NCI-H146 treated with DMSO at 0.1 percent for 48 hours (cell line): Measurements from ENCODE around the gene AHCYL2.
"Not testable (repeated sequence)": the region's sequence is repeated elsewhere in the genome, so short reads cannot be mapped to it uniquely, and the experiment has no call there.

Experiments
- DNase-seq: peaks from one replicate; lab custom pipeline; 2025; ENCODE audit not compliant: unreplicated experiment; lab: John Stamatoyannopoulos, UW

AHCYL2 gene

GRCh38 chr7:129447445-129447844 is 222.6 kb downstream of the AHCYL2 start:
- DNase-seq = not testable (repeated sequence)

GRCh38 chr7:129448608-129449007 is 223.8 kb downstream of the AHCYL2 start:
- not testable (repeated sequence) for DNase-seq

DNA sequence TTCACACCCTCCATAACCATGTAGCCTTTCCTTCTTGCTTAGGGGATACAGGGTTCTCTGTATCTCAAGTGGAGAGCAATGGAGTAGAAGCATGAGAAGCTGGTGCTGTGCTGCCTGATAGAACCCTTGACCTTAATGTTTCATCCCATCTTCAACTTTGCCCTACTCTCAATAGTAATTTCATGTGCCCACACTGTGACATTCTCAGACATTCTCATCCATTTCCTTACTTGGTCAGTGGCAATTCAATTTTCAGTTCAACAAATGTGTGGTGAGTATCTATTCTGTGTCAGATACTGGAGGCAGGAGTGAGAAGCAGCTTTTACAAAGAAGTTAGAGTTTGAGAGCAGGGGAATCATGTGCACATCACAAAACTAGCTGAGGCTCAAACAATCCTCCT is 225.5 kb downstream of the AHCYL2 start:
- DNase-seq = no peak

GRCh38 chr7:129452589-129453231 is 227.9 kb downstream of the AHCYL2 start:
- no peak for DNase-seq

GRCh38 chr7:129453510-129454248 is 228.8 kb downstream of the AHCYL2 start:
- no peak for DNase-seq

- DNase-seq = no peak
Measured at GRCh38 chr7:129454249-129454551, 229.4 kb downstream of the AHCYL2 start.

DNA sequence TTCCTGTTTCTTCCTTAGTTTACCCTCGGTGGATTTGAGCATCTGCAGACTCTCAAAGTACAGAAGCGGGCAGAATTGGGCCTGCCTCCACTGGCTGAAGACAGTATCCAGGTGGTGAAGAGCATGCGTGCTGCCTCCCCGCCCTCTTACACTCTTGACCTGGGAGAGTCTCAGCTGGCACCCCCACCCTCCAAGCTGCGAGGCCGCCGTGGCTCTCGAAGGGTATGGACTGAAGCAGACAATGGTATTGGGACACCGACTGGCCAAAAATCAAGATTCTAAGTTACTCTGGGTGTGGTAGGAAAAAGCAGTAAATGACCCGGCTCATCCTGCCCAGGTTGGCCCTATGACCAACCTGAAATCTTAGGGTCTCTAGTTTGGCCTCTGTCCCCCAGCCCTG is 231.6 kb downstream of the AHCYL2 start:
- DNase-seq = no peak

DNA sequence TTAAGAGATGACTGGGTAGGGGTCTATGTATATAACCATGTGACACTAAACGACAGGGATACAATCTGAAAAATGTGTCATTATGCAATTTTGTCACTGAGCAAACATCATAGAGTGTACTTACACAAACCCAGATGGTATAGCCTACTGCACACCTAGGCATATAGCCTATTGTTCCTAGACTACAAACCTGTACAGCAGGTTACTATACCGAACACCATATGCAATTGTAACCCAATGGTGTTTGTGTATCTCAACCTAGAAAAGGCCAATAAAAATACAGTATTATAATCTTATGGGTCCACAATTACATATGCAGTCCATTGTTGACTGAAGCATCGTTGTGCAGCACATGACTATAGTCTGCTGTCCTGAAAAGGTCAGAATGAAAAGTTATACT is 232.3 kb downstream of the AHCYL2 start:
- DNase-seq = no peak

- DNase-seq = no peak
Measured at GRCh38 chr7:129458171-129458570, 233.3 kb downstream of the AHCYL2 start.

DNA sequence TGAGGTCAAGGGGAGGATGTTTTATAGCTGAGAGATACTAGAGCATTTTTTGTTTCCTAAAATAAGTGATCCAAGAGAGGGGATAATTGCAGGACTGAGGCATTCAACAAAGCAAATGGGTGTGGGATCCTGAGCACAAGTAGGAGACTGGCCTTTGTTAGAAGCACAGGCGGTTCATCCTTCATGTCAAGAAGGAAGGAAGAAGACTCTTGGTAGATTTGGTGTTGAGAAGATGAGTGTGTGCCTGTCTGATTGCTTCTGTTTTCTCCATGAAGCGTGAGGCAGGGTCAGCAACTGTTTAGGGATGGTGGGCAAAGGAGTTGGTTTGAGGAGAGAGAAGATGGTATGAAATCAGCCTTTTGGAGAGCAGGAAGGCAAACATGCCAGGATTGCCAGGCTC is 237.0 kb downstream of the AHCYL2 start:
- no peak for DNase-seq

DNA sequence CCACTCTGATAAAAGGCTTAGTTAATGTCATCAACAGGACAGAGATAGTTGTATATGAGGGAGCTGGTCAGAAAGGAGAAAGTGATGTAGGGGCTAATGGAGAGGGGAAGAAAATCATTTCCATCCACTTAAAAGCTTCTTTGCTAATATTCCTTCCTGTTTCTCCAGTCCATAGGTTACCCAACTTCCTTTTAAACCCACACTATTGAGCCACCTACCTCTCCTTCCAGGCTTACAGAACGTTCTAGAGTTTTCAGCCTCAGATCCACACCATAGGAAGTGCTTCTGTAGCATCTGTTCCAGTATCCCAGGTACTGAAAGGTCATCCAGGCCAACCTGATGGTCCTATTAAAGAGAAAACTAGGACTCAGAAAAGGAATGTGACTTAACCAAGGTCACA is 237.6 kb downstream of the AHCYL2 start:
- no peak for DNase-seq

DNA sequence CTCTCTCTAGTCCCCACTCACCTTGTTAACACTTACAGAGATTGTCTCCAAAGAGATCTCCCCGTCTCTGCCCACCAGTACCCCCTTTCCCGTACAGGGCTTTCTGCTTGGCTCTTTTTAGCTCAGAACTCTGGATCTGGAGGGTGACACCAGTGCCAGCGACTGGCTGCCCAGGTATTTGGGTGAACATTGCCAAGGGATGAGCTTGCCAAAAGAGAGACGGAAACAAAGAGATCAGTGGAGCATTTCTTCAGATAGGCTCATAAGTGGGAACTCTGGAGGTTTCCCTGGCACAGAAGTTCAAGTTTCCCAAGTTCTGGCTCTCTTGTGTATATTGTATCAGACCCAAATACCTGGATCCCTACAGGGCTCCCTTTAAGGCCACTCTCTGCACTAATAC is 239.4 kb downstream of the AHCYL2 start:
- no peak for DNase-seq

DNA sequence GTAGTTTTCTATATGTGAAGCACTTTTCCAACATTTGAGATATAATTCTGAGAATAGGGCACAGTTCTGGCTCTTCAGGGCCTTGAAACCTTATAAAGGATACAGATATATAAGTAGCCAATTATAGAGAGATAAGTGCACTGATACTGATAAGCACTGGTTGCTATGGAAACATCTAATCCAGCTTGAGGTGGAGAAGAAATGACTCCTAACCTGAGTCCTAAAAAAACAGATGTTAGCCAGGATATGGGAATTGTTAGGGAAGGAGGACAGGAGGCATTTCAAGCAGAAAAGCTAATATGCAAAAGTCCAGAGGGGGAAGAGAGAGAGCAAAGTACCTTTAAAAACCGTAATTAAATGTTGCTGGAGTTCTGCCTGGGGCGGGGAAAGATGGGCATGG is 240.2 kb downstream of the AHCYL2 start:
- DNase-seq = peak; percentile 10

DNA sequence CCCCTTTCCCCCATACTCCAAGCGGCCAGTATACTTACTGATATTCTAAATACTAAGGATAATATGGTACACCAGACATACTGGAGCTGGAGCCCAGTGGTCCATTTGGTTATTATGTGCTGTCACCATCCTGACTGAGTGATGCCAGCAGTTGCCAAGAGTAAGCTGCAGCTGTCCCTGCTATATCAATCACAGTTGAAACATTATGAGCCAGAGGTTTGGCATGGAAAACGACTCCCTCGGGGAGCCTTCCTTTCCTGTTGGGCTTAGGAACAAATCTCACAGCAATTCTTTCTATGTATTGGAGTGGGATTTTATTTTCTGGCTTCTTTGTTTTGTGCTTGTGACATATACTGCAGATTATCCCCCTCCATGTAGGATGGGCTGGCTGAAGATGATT is 242.0 kb downstream of the AHCYL2 start:
- DNase-seq = no peak

GRCh38 chr7:129468087-129468486 is 243.3 kb downstream of the AHCYL2 start:
- DNase-seq = no peak

- DNase-seq = no peak
Measured at GRCh38 chr7:129468547-129468946, 243.7 kb downstream of the AHCYL2 start.

DNA sequence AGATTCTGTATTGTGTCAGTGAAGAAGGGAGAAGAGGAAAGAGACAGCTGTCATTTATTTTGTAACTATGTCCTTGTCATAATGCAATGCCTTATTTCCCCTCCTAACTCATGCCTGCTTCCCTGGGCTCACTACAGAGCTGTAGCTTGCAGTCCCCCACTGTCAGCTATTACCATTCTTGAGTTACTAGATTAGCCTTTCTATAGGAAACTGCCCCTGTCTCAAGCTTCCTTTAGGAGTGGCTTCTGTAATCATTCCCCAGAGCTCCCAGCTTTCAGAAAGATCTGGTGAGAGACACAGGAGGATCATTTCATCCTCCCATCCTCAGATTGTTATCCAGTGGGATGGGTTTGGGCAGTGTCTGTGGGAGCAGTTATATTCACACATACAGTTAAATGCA is 245.1 kb downstream of the AHCYL2 start:
- DNase-seq = no peak

DNA sequence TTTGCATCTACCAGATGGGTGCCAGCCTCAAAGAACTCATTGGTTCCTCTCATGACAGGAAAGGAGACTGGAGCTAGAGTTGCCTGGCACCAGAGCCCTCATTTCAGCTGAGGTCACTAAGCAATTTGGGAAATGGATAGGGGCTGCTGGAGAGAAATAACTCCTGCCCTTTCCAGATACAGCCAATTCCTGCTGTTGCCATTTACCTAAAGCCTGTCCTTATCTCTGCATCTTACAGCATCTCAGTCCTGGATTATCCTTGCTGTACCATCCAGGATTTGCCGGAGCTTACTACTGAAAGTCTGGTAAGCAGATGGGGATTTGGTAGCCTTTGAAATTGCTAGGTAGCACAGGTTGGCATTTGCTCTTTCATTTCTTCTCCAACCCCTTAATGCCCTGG is 245.6 kb downstream of the AHCYL2 start:
- DNase-seq = no peak

DNA sequence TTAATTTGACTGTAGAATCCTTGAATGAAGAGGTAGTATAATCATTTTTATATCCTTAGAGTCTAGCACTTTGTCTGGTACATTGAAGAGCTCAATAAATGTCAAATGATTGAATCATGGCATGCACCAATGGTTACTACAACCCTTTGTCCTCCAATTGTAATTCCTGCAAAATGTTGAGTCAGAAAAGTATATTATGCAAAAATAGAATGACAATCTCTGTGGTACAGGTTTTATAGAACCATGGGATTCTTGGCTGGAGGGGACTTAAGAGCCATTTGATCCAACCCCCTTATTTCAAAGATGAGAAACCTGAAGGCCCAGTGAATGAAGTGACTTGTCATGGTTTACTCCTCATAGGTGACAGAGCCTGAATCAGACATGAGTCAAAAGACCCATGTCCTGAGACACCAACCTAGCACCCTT is 246.6 kb downstream of the AHCYL2 start:
- no peak for DNase-seq

DNA sequence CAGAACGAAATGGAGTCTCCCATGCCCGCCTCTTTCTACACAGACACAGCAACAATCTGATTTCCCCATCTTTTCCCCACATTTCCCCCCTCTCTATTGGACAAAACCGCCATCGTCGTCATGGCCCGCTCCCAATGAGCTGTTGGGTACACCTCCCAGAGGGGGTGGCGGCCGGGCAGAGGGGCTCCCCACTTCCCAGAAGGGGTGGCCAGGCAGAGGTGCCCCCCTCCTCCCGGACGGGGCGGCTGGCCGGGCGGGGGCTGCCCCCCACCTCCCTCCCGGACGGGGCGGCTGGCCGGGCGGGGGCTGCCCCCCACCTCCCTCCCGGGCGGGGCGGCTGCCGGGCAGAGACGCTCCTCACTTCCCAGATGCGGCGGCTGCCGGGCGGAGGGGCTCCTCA is 251.1 kb downstream of the AHCYL2 start:
- DNase-seq = not testable (repeated sequence)

GRCh38 chr7:129476398-129476797 is 251.6 kb downstream of the AHCYL2 start:
- not testable (repeated sequence) for DNase-seq
